ENCODE measurements around the gene SURF1.
"Not testable (repeated sequence)": the region's sequence is repeated elsewhere in the genome, so short reads cannot be mapped to it uniquely, and the experiment has no call there.

The SURF1 gene

DNA sequence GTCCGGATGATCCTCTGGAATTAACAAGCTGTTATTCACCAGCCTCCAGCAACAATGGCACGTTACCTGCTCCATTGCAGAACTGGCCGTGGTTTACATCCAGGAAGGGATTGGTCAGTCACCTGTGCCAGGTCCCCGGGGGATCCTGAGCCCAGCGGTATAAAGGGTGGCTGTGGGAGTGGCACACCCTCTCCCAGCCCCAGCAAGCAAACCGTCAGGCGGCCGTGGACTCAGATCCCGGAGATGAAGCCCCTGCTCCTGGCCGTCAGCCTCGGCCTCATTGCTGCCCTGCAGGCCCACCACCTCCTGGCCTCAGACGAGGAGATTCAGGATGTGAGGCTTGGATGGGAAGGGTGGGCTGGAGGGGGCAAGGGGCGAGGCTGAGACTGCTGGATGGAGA is 38.7 kb downstream of the SURF1 start:
- not testable (repeated sequence) for DNase-seq

DNA sequence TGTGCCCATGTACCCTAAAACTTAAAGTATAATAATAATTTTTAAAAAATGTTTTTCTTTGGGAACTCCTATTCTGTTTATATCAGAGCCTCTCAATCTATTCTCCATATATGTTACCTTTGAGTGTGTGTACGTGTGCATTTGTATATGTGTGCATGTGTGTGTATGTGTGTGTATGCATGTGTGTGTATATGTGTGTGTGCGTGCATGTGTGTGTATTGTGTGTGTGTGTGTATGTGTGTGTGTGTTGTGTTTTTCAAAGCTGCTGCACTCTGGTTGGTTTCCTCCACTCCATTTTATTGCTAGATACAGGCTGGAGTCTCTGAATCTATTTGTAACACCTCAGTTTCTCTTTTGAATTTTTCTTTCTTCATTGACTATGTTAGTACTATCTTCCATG is 40.3 kb downstream of the SURF1 start:
- DNase-seq, result no peak

DNA sequence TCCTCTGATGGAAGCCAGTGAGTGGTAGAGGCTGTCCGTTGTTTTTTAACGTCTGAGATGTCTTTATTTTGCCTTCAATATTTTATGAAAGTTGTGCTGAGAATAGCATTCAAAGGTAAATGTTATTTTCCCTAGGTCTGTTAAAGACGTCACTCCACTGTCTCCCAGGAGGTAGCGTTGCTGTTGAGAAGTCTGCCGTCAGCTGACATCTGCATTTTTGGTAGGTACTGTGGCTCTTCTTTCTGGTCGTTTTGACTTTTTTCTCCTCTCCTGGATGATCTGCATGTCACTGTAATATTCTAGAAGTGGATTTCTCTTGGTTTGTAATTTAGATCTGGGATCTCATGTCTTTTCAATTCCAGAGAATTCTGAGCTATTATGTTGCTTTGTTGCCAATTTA is 46.7 kb downstream of the SURF1 start:
- DNase-seq, result no peak

DNA sequence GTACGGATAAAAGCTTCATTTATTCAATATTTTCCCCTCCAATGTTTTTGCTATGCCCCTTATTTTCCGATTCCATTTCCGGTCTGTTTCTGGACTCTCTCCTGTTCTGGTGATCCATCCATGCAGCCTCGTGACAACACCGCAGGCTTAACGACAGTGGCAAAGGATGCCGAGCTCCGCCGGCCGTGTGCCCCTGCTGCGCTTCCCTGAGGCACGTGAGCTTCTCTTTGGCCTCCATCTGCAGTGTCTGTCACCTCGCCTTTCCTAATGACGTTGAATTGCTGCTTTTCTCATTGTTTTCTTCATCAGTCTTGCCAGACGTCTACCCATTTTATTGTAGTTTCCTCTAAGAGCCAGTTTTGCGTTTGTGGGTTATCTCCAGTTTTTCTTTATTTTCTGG is 49.0 kb downstream of the SURF1 start:
- DNase-seq, result no peak

DNA sequence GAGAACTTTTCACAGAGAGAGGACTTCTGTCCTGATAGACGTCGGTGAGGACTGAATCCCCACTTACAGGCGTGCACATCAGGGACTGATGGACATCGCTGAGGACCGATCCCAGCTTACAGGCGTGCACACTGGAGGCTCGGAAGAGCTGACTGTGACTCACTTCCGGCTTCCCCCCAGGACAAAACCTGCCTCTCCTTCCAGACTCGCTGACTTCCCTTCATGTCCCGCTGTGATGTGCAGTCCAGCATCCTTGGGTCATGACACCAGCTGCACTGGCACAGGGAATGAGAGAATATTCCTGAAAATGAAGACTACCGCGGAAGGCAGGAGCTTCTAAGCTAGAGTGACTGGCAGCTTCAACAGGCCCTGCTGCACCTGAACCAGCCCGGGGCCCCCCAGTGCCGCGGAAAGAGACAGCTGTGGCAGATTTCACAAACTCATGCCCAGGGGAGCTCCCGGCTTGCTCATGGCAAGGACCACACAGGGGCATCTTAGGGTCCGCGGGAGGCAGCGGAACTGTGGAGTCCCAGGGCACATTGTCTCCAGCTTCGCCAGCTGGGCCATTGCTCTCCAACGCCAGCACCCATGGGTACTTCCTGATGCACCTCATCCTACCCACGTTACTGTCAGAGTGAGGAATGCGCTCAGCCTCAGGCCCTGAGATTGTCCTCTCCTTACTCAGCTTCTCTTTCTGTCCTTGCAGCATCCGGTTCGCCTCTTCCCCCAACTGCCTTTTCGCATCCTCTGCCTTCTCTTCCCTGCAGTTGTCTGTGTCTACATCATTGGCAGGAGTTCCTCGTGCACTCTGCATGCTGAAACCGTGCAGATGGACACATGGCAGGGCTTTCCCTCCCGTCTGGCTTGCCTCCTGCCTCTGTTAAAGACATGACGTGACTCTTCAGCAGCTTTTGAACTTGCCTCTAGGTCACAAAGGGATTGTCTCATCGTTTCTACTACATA is 49.8 kb downstream of the SURF1 start:
- DNase-seq, result no peak

DNA sequence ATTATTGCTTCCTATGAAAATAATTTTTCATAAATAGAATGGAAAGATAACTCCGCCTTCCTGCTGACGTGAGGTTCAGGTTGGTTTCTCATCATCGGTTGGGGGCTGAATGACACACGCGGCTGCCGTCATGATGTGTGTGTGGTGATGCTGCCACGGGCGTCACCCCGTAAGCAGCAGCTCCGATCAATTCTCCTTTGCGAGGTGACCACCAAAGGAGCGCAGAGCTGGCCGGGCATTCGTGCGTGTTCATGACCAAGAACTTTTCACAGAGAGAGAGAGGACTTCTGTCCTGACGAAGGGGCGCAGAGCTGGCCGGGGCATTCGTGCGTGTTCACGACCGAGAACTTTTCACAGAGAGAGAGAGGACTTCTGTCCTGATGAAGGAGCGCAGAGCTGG is 50.6 kb downstream of the SURF1 start:
- no peak for DNase-seq

DNA sequence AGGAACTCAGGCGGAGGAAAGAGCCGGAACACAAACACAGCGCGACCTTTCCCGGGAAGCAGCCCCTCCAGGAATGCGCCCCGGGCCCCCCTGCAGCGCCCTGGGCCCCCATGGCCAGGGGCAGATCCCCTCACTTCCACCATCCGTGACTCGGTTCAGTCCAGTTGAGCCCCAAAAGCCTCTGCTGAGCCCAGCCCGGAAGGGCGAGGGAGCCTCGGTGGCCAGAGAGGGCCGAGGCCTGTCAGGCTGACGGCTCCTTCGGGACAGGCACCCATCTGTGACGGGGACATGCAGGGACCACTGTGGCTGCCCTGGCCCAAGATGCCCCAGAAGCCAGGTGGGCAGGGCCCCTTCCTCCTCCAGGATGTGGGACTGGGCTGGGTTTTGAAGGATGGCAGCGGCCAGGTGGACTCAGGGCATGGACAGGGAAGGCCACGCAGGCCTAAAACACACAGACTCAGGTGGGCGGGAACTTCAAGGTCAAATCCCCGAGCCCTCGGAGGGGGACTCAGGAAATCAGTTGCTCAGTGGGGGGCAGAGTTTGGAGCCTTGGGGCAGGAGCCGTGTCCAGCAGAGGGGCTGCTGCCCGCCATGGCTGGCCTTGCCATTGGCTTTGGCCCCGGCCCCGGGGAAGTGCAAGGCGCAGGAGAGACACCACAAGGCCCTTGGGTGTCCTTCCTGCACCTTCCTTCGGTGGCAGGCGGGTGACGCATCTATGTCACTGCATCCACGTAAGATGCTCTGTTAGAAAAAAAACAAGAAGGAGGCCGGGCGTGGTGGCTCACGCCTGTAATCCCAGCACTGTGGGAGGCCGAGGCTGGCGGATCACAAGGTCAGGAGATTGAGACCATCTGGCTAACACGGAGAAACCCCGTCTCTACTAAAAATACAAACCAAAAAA is 51.6 kb downstream of the SURF1 start:
- DNase-seq, result no peak

DNA sequence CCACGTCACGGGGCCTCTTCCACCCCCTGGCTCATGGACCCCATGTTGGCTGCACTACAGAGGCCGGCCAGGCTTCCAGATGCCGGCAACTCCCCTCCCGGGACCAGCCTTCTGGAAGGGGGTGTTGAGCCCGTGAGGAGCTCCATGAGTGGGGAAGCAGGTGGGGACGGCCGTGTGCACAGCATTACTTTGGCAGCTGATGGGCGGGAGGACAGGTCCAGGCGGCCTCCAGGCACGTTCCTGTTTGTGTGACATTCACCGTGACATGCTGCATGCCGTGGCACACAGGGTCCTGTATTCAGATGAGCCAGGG is 52.2 kb downstream of the SURF1 start:
- no peak for DNase-seq

DNA sequence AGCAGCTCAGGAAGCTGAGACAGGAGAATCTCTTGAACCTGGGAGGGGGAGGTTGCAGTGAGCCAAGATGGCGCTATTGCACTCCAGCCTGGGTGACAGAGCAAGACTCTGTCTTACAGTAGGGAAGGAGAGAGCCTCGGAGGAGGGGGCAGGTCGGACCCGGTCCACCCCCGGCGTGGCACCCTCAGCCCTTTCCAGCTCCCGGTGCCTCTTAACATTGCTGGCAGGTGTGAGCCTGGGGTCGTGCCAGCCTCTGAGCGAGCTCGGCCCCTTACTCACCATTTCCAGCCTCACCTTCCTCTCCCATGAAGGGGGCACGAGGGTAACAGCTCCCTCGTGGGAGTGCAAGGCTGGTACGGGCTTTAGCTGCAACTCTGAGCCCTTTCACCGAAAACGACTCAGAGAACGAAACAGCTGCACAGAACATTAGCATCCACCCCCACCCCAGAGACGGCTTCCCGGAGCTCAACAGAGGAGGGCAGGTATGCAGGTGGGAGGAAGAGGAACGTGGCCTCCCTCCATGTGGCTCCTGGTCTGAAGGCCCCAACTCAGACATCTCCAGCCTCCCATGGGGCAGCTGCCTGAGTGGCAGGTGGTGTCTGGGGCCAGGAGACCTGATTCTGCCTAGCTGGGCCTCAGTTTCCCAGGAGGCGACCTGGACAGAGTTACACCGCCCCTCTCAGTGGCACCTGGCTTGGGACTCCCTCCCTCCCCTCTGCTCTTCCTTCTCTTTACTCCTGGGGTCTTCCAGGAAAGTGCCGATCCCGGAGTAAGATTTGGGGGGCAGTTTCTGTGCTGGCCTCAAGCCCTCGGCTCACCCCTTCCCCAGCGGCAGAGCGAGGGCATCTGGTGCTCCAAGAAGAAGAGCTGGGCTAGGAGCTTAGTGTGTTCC is 52.8 kb downstream of the SURF1 start:
- no peak for DNase-seq

All from KG1 (cell line).